Activated T-cell treated with anti-CD3 and anti-CD28 coated beads, Interleukin-2, amount 50 U/mL, for 4 hours (primary cell): ENCODE results near the gene PCDHGA6. TPM values are rescaled to one million over a fixed set of nuclear protein-coding genes. Genes with fewer than 3 reads are reported as not detected.
"Not testable (repeated sequence)": the region's sequence is repeated elsewhere in the genome, so short reads cannot be mapped to it uniquely, and the experiment has no call there.

ENCODE experiments used
- ATAC-seq, 2 donors: fragments of 200-7000 bp; cut with Tn5 transposase; one replicate each; pipeline ENCODE4 v1.10.0; 2021
- DNase-seq: peaks from one replicate; pipeline ENCODE4 v3.0.0-alpha.2; 2020
- H3K27me3 Mint-ChIP-seq: one replicate; pipeline ENCODE4 v1.8.0; 2021; ENCODE audit warnings: low read depth, mixed read lengths
- H3K36me3 Mint-ChIP-seq: one replicate; pipeline ENCODE4 v1.8.0; 2022; ENCODE audit warnings: mixed read lengths; ENCODE audit not compliant: insufficient read depth
- H3K4me1 Mint-ChIP-seq: one replicate; pipeline ENCODE4 v1.8.0; 2021; ENCODE audit warnings: low read depth, mixed read lengths
- H3K4me3 Mint-ChIP-seq: one replicate; pipeline ENCODE4 v1.8.0; 2021; ENCODE audit warnings: mild to moderate bottlenecking, moderate library complexity, mixed read lengths
- H3K9me3 Mint-ChIP-seq: one replicate; pipeline ENCODE4 v1.8.0; 2021; ENCODE audit warnings: mixed read lengths
- total RNA-seq, 3 donors: library from RNA; stranded (reverse); gene quantifications; one replicate each; pipeline ENCODE4 v1.2.1, GENCODE V29; 2021

The PCDHGA6 gene
- total RNA-seq, 3 donors from 2014 or later: 0.13 to 0.27 (median 0.18) TPM

DNA sequence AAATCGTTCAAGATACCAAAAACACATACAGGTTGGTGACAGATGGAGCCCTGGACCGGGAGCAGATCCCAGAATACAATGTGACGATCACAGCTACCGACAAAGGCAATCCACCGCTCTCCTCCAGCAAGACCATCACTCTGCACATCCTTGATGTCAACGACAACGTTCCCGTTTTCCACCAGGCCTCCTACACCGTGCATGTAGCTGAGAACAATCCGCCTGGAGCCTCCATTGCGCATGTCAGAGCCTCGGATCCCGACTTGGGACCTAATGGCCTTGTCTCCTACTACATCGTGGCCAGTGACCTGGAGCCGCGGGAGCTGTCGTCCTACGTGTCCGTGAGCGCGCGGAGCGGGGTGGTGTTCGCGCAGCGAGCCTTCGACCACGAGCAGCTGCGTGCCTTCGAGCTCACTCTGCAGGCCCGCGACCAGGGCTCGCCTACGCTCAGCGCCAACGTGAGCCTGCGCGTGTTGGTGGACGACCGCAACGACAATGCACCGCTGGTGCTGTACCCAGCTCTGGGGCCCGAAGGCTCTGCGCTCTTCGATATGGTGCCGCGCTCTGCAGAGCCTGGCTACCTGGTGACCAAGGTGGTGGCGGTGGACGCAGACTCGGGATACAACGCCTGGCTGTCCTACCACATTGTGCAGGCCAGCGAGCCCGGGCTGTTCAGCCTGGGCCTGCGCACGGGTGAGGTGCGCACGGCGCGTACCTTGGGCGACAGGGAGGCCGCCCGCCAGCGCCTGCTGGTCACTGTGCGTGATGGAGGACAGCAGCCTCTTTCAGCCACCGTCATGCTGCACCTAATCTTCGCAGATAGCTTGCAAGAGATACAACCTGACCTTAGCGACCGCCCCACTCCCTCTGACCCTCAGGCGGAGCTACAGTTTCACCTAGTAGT lies 1.9 kb upstream of the PCDHGA6 start:
- peaks cover 2% of the 10 kb centered on the region for H3K4me1 Mint-ChIP-seq
- ATAC-seq: no peak
- peaks cover 85% of the 10 kb centered on the region for H3K27me3 Mint-ChIP-seq
- peaks cover 2% of the 10 kb centered on the region for H3K36me3 Mint-ChIP-seq
- no peak overlapping the region for H3K4me3 Mint-ChIP-seq
- no peak for DNase-seq
- peaks cover 23% of the 10 kb centered on the region for H3K9me3 Mint-ChIP-seq

- Mint-ChIP-seq H3K36me3 (peaks cover 2% of the 10 kb centered on the region), H3K4me3 (no peak overlapping the region)
Measured at GRCh38 chr5:141374627-141375026, 936 bp downstream of the PCDHGA6 start.

DNA sequence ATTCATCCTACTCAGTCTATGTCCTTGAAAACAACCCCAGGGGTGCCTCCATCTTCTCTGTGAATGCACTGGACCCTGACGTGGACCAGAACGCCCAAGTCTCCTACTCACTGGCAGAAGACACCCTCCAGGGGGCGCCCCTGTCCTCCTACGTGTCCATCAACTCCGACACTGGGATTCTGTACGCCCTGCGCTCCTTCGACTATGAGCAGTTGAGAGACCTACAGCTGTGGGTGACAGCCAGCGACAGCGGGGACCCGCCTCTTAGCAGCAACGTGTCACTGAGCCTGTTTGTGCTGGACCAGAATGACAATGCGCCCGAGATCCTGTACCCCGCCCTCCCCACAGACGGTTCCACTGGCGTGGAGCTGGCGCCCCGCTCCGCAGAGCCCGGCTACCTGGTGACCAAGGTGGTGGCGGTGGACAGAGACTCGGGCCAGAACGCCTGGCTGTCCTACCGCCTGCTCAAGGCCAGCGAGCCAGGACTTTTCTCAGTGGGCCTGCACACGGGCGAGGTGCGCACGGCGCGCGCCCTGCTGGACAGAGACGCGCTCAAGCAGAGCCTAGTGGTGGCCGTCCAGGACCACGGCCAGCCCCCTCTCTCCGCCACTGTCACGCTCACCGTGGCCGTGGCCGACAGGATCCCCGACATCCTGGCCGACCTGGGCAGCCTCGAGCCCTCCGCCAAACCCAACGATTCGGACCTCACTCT lies 1.9 kb downstream of the PCDHGA6 start:
- H3K4me1 Mint-ChIP-seq, ATAC-seq, H3K4me3 Mint-ChIP-seq, H3K36me3 Mint-ChIP-seq, DNase-seq: not testable (repeated sequence)
- H3K9me3 Mint-ChIP-seq: peaks cover 30% of the 10 kb centered on the region
- peaks cover 82% of the 10 kb centered on the region for H3K27me3 Mint-ChIP-seq

More at GRCh38 chr5:141374627-141375026, 936 bp downstream of the PCDHGA6 start:
- Mint-ChIP-seq H3K27me3 (peaks cover 81% of the 10 kb centered on the region), H3K4me1 (peaks cover 2% of the 10 kb centered on the region), H3K9me3 (peaks cover 30% of the 10 kb centered on the region)
- ATAC-seq: no peak
- DNase-seq: no peak

- ATAC-seq (no peak), DNase-seq (no peak)
- Mint-ChIP-seq H3K36me3 (peaks cover 2% of the 10 kb centered on the region), H3K4me3 (peak within 1 kb of the TSS; percentile 74), H3K27me3 (peaks cover 75% of the 10 kb centered on the region), H3K9me3 (peaks cover 29% of the 10 kb centered on the region), H3K4me1 (peaks cover 2% of the 10 kb centered on the region)
Measured at GRCh38 chr5:141382469-141383294, 9.0 kb downstream of the PCDHGA6 start, which contains the start of gene PCDHGA7. TSS of gene PCDHGA7 (plus strand) at chr5:141382742. CDS start at chr5:141382900, 158 bp downstream.

- no peak overlapping the region for H3K4me3 Mint-ChIP-seq
- peaks cover 30% of the 10 kb centered on the region for H3K9me3 Mint-ChIP-seq
- peaks cover 2% of the 10 kb centered on the region for H3K4me1 Mint-ChIP-seq
- peaks cover 76% of the 10 kb centered on the region for H3K27me3 Mint-ChIP-seq
- DNase-seq (no peak), ATAC-seq (no peak)
- peaks cover 3% of the 10 kb centered on the region for H3K36me3 Mint-ChIP-seq
Measured at GRCh38 chr5:141383345-141383744, 9.7 kb downstream of the PCDHGA6 start.

DNA sequence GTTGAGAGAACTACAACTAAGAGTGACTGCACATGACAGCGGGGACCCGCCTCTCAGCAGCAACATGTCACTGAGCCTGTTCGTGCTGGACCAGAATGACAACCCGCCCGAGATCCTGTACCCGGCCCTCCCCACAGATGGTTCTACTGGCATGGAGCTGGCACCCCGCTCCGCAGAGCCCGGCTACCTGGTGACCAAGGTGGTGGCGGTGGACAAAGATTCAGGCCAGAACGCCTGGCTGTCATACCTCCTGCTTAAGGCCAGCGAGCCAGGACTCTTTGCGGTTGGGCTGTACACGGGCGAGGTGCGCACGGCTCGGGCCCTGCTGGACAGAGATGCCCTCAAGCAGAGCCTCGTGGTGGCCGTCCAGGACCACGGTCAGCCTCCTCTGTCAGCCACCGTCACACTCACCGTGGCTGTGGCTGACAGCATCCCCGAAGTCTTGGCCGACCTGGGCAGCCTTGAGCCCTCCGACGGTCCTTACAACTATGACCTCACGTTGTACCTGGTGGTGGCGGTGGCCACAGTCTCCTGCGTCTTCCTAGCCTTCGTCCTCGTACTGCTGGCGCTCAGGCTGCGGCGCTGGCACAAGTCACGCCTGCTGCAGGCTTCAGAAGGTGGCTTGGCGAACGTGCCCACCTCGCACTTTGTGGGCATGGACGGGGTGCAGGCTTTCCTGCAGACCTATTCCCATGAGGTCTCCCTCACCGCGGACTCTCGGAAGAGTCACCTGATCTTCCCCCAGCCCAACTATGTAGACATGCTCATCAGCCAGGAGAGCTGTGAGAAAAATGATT lies 11.0 kb downstream of the PCDHGA6 start:
- Mint-ChIP-seq H3K27me3 (peaks cover 77% of the 10 kb centered on the region), H3K36me3 (peaks cover 5% of the 10 kb centered on the region), H3K4me1 (peaks cover 2% of the 10 kb centered on the region), H3K9me3 (peaks cover 34% of the 10 kb centered on the region), H3K4me3 (no peak overlapping the region)
- no peak for DNase-seq
- ATAC-seq: no peak

DNA sequence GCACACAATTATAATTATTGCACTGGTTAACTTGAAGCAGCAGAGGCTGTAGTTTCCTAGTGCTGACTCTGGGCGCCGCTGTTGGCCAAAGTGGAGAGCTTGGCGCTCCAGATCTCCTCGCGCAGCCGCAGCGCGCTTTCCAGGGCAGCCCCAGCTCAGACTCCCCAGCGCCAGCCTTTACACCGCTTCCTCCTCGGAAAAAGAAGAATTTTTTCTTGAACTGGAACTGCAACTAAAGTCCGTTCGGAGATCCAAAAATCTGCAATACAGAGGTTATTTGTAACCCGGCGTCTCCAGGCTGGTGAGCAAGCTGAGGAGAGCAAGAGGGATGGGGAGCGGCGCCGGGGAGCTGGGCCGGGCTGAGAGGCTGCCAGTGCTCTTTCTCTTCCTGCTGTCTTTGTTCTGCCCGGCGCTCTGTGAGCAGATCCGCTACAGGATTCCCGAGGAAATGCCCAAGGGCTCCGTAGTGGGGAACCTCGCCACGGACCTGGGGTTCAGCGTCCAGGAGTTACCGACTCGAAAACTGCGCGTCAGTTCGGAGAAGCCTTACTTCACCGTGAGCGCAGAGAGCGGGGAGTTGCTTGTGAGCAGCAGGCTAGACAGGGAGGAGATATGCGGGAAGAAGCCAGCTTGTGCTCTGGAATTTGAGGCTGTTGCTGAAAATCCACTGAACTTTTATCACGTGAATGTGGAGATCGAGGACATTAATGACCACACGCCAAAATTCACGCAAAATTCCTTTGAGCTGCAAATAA lies 14.0 kb downstream of the PCDHGA6 start, which contains the start of gene PCDHGB4:
Gene PCDHGB4, plus strand, starts transcription at position 142 of the 755 bp plus-strand sequence. Its CDS starts 187 bp downstream, at position 329.
- not testable (repeated sequence) for H3K4me3 Mint-ChIP-seq, H3K36me3 Mint-ChIP-seq, H3K4me1 Mint-ChIP-seq, DNase-seq
- ATAC-seq: peak; percentile 41 to 51
- H3K27me3 Mint-ChIP-seq: peaks cover 76% of the 10 kb centered on the region
- peaks cover 34% of the 10 kb centered on the region for H3K9me3 Mint-ChIP-seq

GRCh38 chr5:141388661-141389060 lies 15.0 kb downstream of the PCDHGA6 start:
- H3K9me3 Mint-ChIP-seq: peaks cover 36% of the 10 kb centered on the region
- DNase-seq: no peak
- no peak overlapping the region for H3K4me3 Mint-ChIP-seq
- H3K27me3 Mint-ChIP-seq: peaks cover 75% of the 10 kb centered on the region
- H3K36me3 Mint-ChIP-seq: peaks cover 5% of the 10 kb centered on the region
- no peak for ATAC-seq
- H3K4me1 Mint-ChIP-seq: no peaks in the 10 kb centered on the region

GRCh38 chr5:141389153-141390042 lies 15.7 kb downstream of the PCDHGA6 start:
- H3K9me3 Mint-ChIP-seq: peaks cover 43% of the 10 kb centered on the region
- H3K4me3 Mint-ChIP-seq: no peak overlapping the region
- no peaks in the 10 kb centered on the region for H3K4me1 Mint-ChIP-seq
- DNase-seq (no peak), ATAC-seq (no peak)
- H3K36me3 Mint-ChIP-seq: peaks cover 5% of the 10 kb centered on the region
- H3K27me3 Mint-ChIP-seq: peaks cover 75% of the 10 kb centered on the region

DNA sequence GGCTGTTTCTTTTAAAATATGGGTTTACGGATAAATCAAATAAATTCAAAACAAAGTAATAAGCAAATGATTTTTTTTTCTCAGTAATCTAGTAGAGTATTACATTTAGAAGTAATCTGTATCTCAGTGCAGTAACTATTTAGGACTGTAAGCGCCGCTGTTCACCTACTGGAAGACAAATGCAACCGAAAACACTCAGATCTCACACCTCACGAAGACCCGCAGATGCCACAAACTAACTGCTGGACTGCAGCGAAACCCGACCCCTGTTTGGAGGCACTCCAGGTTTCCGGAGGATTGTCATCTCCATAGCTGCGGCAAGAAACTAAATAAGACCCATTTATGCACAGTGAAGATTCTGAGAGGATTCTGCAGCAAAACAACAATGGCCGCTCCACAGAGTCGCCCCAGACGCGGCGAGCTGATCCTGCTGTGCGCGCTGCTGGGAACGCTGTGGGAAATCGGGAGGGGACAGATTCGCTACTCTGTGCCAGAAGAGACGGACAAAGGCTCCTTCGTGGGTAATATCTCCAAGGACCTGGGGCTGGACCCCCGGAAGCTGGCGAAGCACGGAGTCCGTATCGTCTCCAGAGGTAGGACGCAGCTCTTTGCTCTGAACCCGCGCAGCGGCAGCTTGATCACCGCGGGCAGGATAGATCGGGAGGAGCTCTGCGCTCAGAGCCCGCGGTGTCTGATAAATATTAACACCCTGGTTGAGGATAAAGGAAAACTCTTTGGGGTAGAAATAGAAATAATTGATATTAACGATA lies 18.9 kb downstream of the PCDHGA6 start, which contains the start of gene PCDHGA8:
Gene PCDHGA8, plus strand, starts transcription at position 205 of the 770 bp plus-strand sequence. Its CDS starts 181 bp downstream, at position 386.
- no peak within 1 kb of the TSS for H3K4me3 Mint-ChIP-seq
- no peak for DNase-seq
- no peaks in the 10 kb centered on the region for H3K4me1 Mint-ChIP-seq
- ATAC-seq: no peak
- peaks cover 33% of the 10 kb centered on the region for H3K9me3 Mint-ChIP-seq
- H3K27me3 Mint-ChIP-seq: peaks cover 69% of the 10 kb centered on the region
- peaks cover 3% of the 10 kb centered on the region for H3K36me3 Mint-ChIP-seq

GRCh38 chr5:141393267-141393666 lies 19.6 kb downstream of the PCDHGA6 start:
- peaks cover 66% of the 10 kb centered on the region for H3K27me3 Mint-ChIP-seq
- peaks cover 33% of the 10 kb centered on the region for H3K9me3 Mint-ChIP-seq
- H3K4me3 Mint-ChIP-seq: no peak overlapping the region
- ATAC-seq (no peak), DNase-seq (no peak)
- H3K36me3 Mint-ChIP-seq: peaks cover 3% of the 10 kb centered on the region
- H3K4me1 Mint-ChIP-seq: no peaks in the 10 kb centered on the region
